Measurements from ENCODE around the gene DCC.

DNA sequence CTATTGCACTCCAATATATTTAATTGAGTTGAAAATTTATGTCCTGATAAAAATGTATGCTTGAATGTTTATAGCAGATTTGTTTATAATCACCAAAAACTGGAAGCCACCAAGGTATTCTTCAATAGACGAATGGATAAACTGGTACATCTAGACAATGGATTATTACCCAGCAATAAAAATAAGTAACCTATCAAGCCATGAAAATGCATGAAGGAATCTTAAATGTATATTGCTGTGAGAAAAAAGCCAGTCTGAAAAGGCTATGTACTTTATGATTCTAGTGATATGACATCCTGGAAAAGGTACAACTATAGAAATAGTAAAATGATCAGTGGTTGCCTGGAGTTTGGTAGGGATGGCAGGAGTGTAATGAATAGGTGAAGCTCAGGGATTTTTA is 580.7 kb downstream of the DCC start:
- TF ChIP-seq, protein P1, sequence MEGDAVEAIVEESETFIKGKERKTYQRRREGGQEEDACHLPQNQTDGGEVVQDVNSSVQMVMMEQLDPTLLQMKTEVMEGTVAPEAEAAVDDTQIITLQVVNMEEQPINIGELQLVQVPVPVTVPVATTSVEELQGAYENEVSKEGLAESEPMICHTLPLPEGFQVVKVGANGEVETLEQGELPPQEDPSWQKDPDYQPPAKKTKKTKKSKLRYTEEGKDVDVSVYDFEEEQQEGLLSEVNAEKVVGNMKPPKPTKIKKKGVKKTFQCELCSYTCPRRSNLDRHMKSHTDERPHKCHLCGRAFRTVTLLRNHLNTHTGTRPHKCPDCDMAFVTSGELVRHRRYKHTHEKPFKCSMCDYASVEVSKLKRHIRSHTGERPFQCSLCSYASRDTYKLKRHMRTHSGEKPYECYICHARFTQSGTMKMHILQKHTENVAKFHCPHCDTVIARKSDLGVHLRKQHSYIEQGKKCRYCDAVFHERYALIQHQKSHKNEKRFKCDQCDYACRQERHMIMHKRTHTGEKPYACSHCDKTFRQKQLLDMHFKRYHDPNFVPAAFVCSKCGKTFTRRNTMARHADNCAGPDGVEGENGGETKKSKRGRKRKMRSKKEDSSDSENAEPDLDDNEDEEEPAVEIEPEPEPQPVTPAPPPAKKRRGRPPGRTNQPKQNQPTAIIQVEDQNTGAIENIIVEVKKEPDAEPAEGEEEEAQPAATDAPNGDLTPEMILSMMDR (IDR thresholded peaks at IDR 0.05) = no peak
- no peak for TF ChIP-seq POLR2AphosphoS5 (IDR thresholded peaks at IDR 0.05)

Measured in upper lobe of left lung (tissue), 4 donors.